CD14-positive monocyte (primary cell): ENCODE data around the gene CDK6. TPM values are rescaled to one million over a fixed set of nuclear protein-coding genes. Genes with fewer than 3 reads are reported as not detected.
A peak's percentile ranks its signal among the peaks of the same experiment; 100 is the strongest.

ENCODE experiments used
- DNase-seq, 3 donors: peaks; one replicate each; pipeline ENCODE4 v3.0.0-alpha.2; 2011 to 2022
- H2AFZ ChIP-seq: 2 replicates; pipeline ENCODE4 v1.6.0; 2012; ENCODE audit warnings: mild to moderate bottlenecking, low read depth, low read length, inconsistent platforms; ENCODE audit not compliant: insufficient read depth, poor library complexity, severe bottlenecking
- H3K27ac ChIP-seq, 2 donors: 1 replicate in 1 of 2; 2 replicates in 1 of 2; pipeline ENCODE4 v1.5.1; 2012 to 2013; ENCODE audit warnings: low read length in 2 of 2, control low read depth in 1 of 2, inconsistent platforms in 1 of 2, low read depth in 1 of 2, mild to moderate bottlenecking in 1 of 2
- H3K27me3 ChIP-seq, 2 donors: one replicate each; pipeline versions ENCODE4 v1.6.0 to v1.6.1; 2011 to 2013; ENCODE audit warnings: low read length in 2 of 2; ENCODE audit not compliant: control insufficient read depth in 2 of 2, insufficient read depth in 2 of 2
- H3K36me3 ChIP-seq, 2 donors: replicated peaks in 1 of 2; 1 replicate in 1 of 2; 2 replicates in 1 of 2; pipeline versions ENCODE4 v1.5.1 to v1.6.1; 2012 to 2013; ENCODE audit warnings: low read length in 2 of 2, control low read depth in 1 of 2, inconsistent platforms in 1 of 2, mild to moderate bottlenecking in 1 of 2; ENCODE audit not compliant: insufficient read depth in 2 of 2, control insufficient read depth in 1 of 2
- H3K4me1 ChIP-seq, 2 donors: 1 replicate in 1 of 2; 2 replicates in 1 of 2; pipeline versions ENCODE4 v1.5.1 to v1.6.1; 2012 to 2013; ENCODE audit warnings: low read length in 2 of 2, control low read depth in 1 of 2, inconsistent platforms in 1 of 2, mild to moderate bottlenecking in 1 of 2, moderate library complexity in 1 of 2; ENCODE audit not compliant: insufficient read depth in 2 of 2, control insufficient read depth in 1 of 2
- H3K4me2 ChIP-seq: replicated peaks from 2 replicates; pipeline ENCODE3; 2012; ENCODE audit warnings: low read length, moderate library complexity, mild to moderate bottlenecking; ENCODE audit not compliant: poor library complexity, severe bottlenecking; ENCODE audit errors: extremely low read depth
- H3K4me3 ChIP-seq, 3 experiments: fragments of 200-600 bp in 1 of 3; sonication (generic) in 1 of 3; replicated peaks in 1 of 3; 1 replicate in 2 of 3; 2 replicates in 1 of 3; pipeline ENCODE4 v1.5.1; 2011 to 2013; ENCODE audit warnings: low read length in 3 of 3, mild to moderate bottlenecking in 3 of 3, control low read depth in 2 of 3, low read depth in 2 of 3, inconsistent platforms in 1 of 3, moderate library complexity in 1 of 3
- H3K79me2 ChIP-seq: 2 replicates; pipeline ENCODE4 v1.6.0; 2012; ENCODE audit warnings: mild to moderate bottlenecking, control low read depth, inconsistent platforms, low read length, moderate library complexity; ENCODE audit not compliant: insufficient read depth
- H3K9ac ChIP-seq: 2 replicates; pipeline ENCODE4 v1.6.0; 2017; ENCODE audit warnings: low read length, mild to moderate bottlenecking; ENCODE audit not compliant: insufficient read depth, poor library complexity, severe bottlenecking
- H3K9me3 ChIP-seq, 2 donors: replicated peaks in 1 of 2; 1 replicate in 1 of 2; 2 replicates in 1 of 2; pipeline versions ENCODE4 v1.5.1 to v1.6.1; 2012 to 2013; ENCODE audit warnings: low read length in 2 of 2, control low read depth in 1 of 2; ENCODE audit not compliant: control insufficient read depth in 1 of 2, insufficient read depth in 1 of 2
- H4K20me1 ChIP-seq: 2 replicates; pipeline ENCODE4 v1.6.0; 2012; ENCODE audit warnings: mild to moderate bottlenecking, low read length, control low read depth, moderate library complexity; ENCODE audit not compliant: insufficient read depth
- H3K27ac Mint-ChIP-seq, 7 donors: one replicate each; pipeline ENCODE4 v1.8.0; 2020; ENCODE audit warnings: mild to moderate bottlenecking in 7 of 7, mixed read lengths in 7 of 7, moderate library complexity in 6 of 7, inconsistent platforms in 2 of 7
- H3K27me3 Mint-ChIP-seq, 3 donors: one replicate each; pipeline ENCODE4 v1.8.0; 2021 to 2022; ENCODE audit warnings: low read depth in 3 of 3, mild to moderate bottlenecking in 3 of 3, mixed read lengths in 3 of 3, moderate library complexity in 3 of 3, inconsistent platforms in 1 of 3
- H3K36me3 Mint-ChIP-seq, 2 donors: one replicate each; pipeline ENCODE4 v1.8.0; 2020; ENCODE audit warnings: mixed read lengths in 2 of 2, inconsistent platforms in 1 of 2, mild to moderate bottlenecking in 1 of 2
- H3K4me1 Mint-ChIP-seq: one replicate; pipeline ENCODE4 v1.8.0; 2020; ENCODE audit warnings: mild to moderate bottlenecking, mixed read lengths
- H3K4me3 Mint-ChIP-seq, 2 donors: one replicate each; pipeline ENCODE4 v1.8.0; 2020; ENCODE audit warnings: mild to moderate bottlenecking in 2 of 2, mixed read lengths in 2 of 2, moderate library complexity in 1 of 2
- H3K9me3 Mint-ChIP-seq, 7 donors: one replicate each; pipeline ENCODE4 v1.8.0; 2020 to 2022; ENCODE audit warnings: mixed read lengths in 7 of 7, mild to moderate bottlenecking in 6 of 7, moderate library complexity in 6 of 7, inconsistent platforms in 2 of 7
- WGBS: methylation state at CpG from one replicate; pipeline ENCODE4 v1.1.5; 2013; ENCODE audit warnings: missing lambda C conversion rate; ENCODE audit not compliant: insufficient coverage; 5-methylcytosine and 5-hydroxymethylcytosine counted together
- intact Hi-C, 2 donors: fragments of 100-400 bp; cut with micrococcal nuclease; formaldehyde crosslinking; loops; one replicate each; pipeline versions ENCODE4 v1.15.0 to v1.15.1; 2023
- polyA plus RNA-seq, 3 donors: library from polyadenylated mRNA; depleted of rRNA in 1 of 3; unstranded in 2 of 3; stranded (reverse) in 1 of 3; fragments of 300-500 nt in 2 of 3; fragments of >200 nt in 1 of 3; fragmentation: Illumina TruSeq in 2 of 3; gene quantifications; 1 replicate in 2 of 3; 2 replicates in 1 of 3; pipeline ENCODE4 v1.2.3, GENCODE V29; 2012 to 2021
- TF ChIP-seq, protein P1 (sequence below): fragments of 200-600 bp; IDR thresholded peaks from one replicate; pipeline ENCODE4 v1.8.0; 2022; ENCODE audit warnings: antibody characterized with exemption, mild to moderate bottlenecking

Gene CDK6
- polyA plus RNA-seq, 3 donors, result 3.4 to 4.3 (median 3.8) TPM

DNA sequence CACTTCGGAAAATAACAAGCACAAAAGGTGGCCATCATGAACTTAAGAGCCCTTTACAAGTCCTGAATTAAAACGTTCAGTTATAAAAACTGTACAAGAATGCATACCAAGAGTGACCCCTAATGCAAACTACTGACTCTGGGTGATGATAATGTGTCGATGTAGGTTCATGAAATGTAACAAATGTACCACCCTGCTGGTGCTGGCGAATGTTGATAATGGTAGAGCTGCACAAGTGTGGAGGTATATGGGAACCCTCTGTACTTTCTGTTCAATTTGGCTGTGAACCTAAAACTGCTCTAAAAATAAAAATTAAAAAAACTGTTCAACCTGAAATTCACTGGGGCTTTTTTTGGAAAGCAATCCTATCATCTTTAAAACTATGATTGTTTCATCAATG, 249.5 kb downstream of the CDK6 start:
- Histone ChIP-seq H3K9ac (no peak overlapping the region), H3K4me2 (no peak overlapping the region), H4K20me1 (peaks cover 74% of the 10 kb centered on the region)

DNA sequence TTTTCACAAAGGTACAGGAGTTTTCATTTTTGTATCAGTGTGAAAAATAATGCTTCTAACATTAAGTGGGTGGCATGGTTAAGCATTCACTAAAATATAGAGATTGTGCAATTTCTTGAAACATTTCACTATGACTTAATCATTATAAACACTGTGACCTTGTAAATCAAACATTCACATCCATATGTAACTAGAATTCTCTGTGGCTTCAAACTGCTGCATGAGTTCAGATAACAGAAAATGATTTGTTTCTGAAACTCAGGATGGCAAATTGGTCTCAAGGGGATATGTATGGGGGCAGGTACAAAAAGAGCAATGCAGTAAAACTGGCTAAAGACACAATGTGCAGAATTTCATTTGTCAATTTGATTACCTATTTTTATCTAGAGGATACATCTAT, 250.0 kb downstream of the CDK6 start:
- no peak overlapping the region for H3K4me3 ChIP-seq
- H3K27me3 ChIP-seq, result no peaks in the 10 kb centered on the region
- no peaks in the 10 kb centered on the region for H3K9me3 ChIP-seq
- H3K79me2 ChIP-seq, result peaks cover 84% of the 10 kb centered on the region
- peaks cover 43% of the 10 kb centered on the region for H3K4me1 Mint-ChIP-seq
- H3K27ac Mint-ChIP-seq, result no peak overlapping the region
- H3K36me3 ChIP-seq, result peaks cover 0 to under 1% of the 10 kb centered on the region in 2 donors
- H3K4me1 ChIP-seq, result peaks cover 20 to 29% of the 10 kb centered on the region in 2 donors
- peaks cover 3 to 4% of the 10 kb centered on the region in 2 donors for H3K36me3 Mint-ChIP-seq
- no peak overlapping the region for H3K4me2 ChIP-seq
- intact Hi-C loops, result no loop called here
- no peak overlapping the region for H3K4me3 Mint-ChIP-seq
- H2AFZ ChIP-seq, result no peak overlapping the region
- peak overlapping the region in 1 of 2 donors; percentile 34 for H3K27ac ChIP-seq
- DNase-seq, result no peak
- no peak overlapping the region for H3K9ac ChIP-seq
- peaks cover 0 to 2% (median 0%) of the 10 kb centered on the region in 7 donors for H3K9me3 Mint-ChIP-seq
- H3K27me3 Mint-ChIP-seq, result peaks cover 0 to 5% (median 5%) of the 10 kb centered on the region in 3 donors
- TF ChIP-seq, protein P1, sequence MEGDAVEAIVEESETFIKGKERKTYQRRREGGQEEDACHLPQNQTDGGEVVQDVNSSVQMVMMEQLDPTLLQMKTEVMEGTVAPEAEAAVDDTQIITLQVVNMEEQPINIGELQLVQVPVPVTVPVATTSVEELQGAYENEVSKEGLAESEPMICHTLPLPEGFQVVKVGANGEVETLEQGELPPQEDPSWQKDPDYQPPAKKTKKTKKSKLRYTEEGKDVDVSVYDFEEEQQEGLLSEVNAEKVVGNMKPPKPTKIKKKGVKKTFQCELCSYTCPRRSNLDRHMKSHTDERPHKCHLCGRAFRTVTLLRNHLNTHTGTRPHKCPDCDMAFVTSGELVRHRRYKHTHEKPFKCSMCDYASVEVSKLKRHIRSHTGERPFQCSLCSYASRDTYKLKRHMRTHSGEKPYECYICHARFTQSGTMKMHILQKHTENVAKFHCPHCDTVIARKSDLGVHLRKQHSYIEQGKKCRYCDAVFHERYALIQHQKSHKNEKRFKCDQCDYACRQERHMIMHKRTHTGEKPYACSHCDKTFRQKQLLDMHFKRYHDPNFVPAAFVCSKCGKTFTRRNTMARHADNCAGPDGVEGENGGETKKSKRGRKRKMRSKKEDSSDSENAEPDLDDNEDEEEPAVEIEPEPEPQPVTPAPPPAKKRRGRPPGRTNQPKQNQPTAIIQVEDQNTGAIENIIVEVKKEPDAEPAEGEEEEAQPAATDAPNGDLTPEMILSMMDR, result no peak
- H4K20me1 ChIP-seq, result peaks cover 78% of the 10 kb centered on the region

More for the DNA sequence above, 249.5 kb downstream of the CDK6 start:
- Histone ChIP-seq H3K36me3 (no peaks in the 10 kb centered on the region), H3K4me3 (no peak overlapping the region), H2AFZ (no peak overlapping the region), H3K27ac (peak overlapping the region in 1 of 2 donors; percentile 34), H3K4me1 (peaks cover 20 to 29% of the 10 kb centered on the region in 2 donors), H3K27me3 (peaks cover 0 to 2% of the 10 kb centered on the region in 2 donors), H3K79me2 (peaks cover 79% of the 10 kb centered on the region), H3K9me3 (no peaks in the 10 kb centered on the region)
- TF ChIP-seq, protein P1, result no peak
- no peak for DNase-seq
- intact Hi-C loops, result no loop called here
- peaks cover 0 to 2% (median 0%) of the 10 kb centered on the region in 7 donors for H3K9me3 Mint-ChIP-seq
- no CpG with 5 or more reads among the region's 4 CpGs for WGBS
- peaks cover 43% of the 10 kb centered on the region for H3K4me1 Mint-ChIP-seq
- no peak overlapping the region for H3K4me3 Mint-ChIP-seq
- peaks cover 3 to 4% of the 10 kb centered on the region in 2 donors for H3K36me3 Mint-ChIP-seq
- H3K27ac Mint-ChIP-seq, result no peak overlapping the region
- peaks cover 2 to 7% (median 6%) of the 10 kb centered on the region in 3 donors for H3K27me3 Mint-ChIP-seq
